ENCODE results near the gene CSTF2T. TPM values are rescaled to one million over a fixed set of nuclear protein-coding genes. Genes with fewer than 3 reads are reported as not detected.

CSTF2T gene
- total and polyA plus RNA-seq, 2 of the 13 experiments (the other 11 are each of a cell fraction or from before 2014, with no cell fraction given) = 1.4 to 7.2 TPM

- intact Hi-C loops (cut with micrococcal nuclease; ENCODE audit: unreplicated experiment) = no loop called here
- WGBS (ENCODE audit: low lambda C conversion rate) = under 1% methylated on average over 3 of the region's 3 CpGs
- POLR2A ChIA-PET = no interaction called here
Observed at GRCh38 chr10:51663086-51663485, 36.3 kb downstream of the CSTF2T start.

GRCh38 chr10:51659344-51659743 is 40.1 kb downstream of the CSTF2T start:
- no TSS peak for BruUV-seq (replicated peaks)
- no peak for DNase-seq (ENCODE audit: low spot score)

More at GRCh38 chr10:51663086-51663485, 36.3 kb downstream of the CSTF2T start:
- H3K4me3 ChIP-seq (replicated peaks in 1 of 3; ENCODE audit: insufficient read depth in 1 of 3, low read depth in 2 of 3, low read length in 3 of 3) = no peak overlapping the region
- FAIRE-seq = no peak
- H3K79me2 ChIP-seq (ENCODE audit: insufficient read depth, low read length) = no peaks in the 10 kb centered on the region
- H3K36me3 ChIP-seq (replicated peaks in 1 of 2; ENCODE audit: control insufficient read depth in 1 of 2, insufficient read depth in 2 of 2, low read length in 2 of 2) = no peaks in the 10 kb centered on the region
- in situ Hi-C loops (cut with HindIII; ENCODE audit: extremely low pct_ligation_motif_present, low pct_unique_long_range_greater_than_20kb) = no loop called here
- TF ChIP-seq ZNF644 (CRISPR knock-in tag; IDR thresholded peaks at IDR 0.05; ENCODE audit: low read depth) = no peak
- CTCF ChIA-PET (ENCODE audit: low intra/inter-chr PET ratio, low total read pairs) = no interaction called here
- H2AFZ ChIP-seq (ENCODE audit: low read length) = no peak overlapping the region
- DNase-seq (ENCODE audit: low spot score) = no peak
- no peak for ATAC-seq
- H3K4me2 ChIP-seq (ENCODE audit: low read depth, low read length) = no peak overlapping the region
- H3K27me3 ChIP-seq (ENCODE audit: control insufficient read depth in 1 of 2, insufficient read depth in 2 of 2, low read length in 2 of 2) = no peaks in the 10 kb centered on the region; a peak in 1 of 5 replicates
- H3K9me3 ChIP-seq (ENCODE audit: low read length) = no peaks in the 10 kb centered on the region
- no peaks in the 10 kb centered on the region for H3K4me1 ChIP-seq (ENCODE audit: insufficient read depth, low read length)
- no peak overlapping the region for H3K9ac ChIP-seq (ENCODE audit: insufficient read depth, low read depth, low read length)
- no peak overlapping the region for H3K27ac ChIP-seq (ENCODE audit: extremely low read length, insufficient read depth, low read length)
- no peaks in the 10 kb centered on the region for H4K20me1 ChIP-seq (ENCODE audit: insufficient read depth, low read length)
- BruUV-seq (replicated peaks) = no TSS peak

More at GRCh38 chr10:51659344-51659743, 40.1 kb downstream of the CSTF2T start:
- Histone ChIP-seq H3K4me2 (ENCODE audit: low read depth, low read length) (no peak overlapping the region), H2AFZ (ENCODE audit: low read length) (no peak overlapping the region), H4K20me1 (ENCODE audit: insufficient read depth, low read length) (no peaks in the 10 kb centered on the region), H3K9me3 (ENCODE audit: low read length) (no peaks in the 10 kb centered on the region), H3K27me3 (ENCODE audit: control insufficient read depth in 1 of 2, insufficient read depth in 2 of 2, low read length in 2 of 2) (no peaks in the 10 kb centered on the region; a peak in 1 of 5 replicates), H3K9ac (ENCODE audit: insufficient read depth, low read depth, low read length) (no peak overlapping the region), H3K4me3 (replicated peaks in 1 of 3; ENCODE audit: insufficient read depth in 1 of 3, low read depth in 2 of 3, low read length in 3 of 3) (no peak overlapping the region), H3K4me1 (ENCODE audit: insufficient read depth, low read length) (no peaks in the 10 kb centered on the region), H3K27ac (ENCODE audit: extremely low read length, insufficient read depth, low read length) (no peak overlapping the region), H3K36me3 (replicated peaks in 1 of 2; ENCODE audit: control insufficient read depth in 1 of 2, insufficient read depth in 2 of 2, low read length in 2 of 2) (no peaks in the 10 kb centered on the region), H3K79me2 (ENCODE audit: insufficient read depth, low read length) (no peaks in the 10 kb centered on the region)
- POLR2A ChIA-PET = no interaction called here
- intact Hi-C loops (cut with micrococcal nuclease; ENCODE audit: unreplicated experiment) (no loop called here), in situ Hi-C loops (cut with HindIII; ENCODE audit: extremely low pct_ligation_motif_present, low pct_unique_long_range_greater_than_20kb) (no loop called here)
- FAIRE-seq (no peak), ATAC-seq (no peak)
- CTCF ChIA-PET (ENCODE audit: low intra/inter-chr PET ratio, low total read pairs) = no interaction called here
- 4% methylated on average over 1 of the region's 1 CpG for WGBS (ENCODE audit: low lambda C conversion rate)
- TF ChIP-seq ELF1 (CRISPR knock-in tag; IDR thresholded peaks at IDR 0.05) = no peak
- TF ChIP-seq ZNF562 (CRISPR knock-in tag; IDR thresholded peaks at IDR 0.05; ENCODE audit: borderline replicate concordance) = no peak
- no peak for TF ChIP-seq SATB2 (CRISPR knock-in tag; IDR thresholded peaks at IDR 0.05)
- no peak for TF ChIP-seq ZFP90 (CRISPR knock-in tag; IDR thresholded peaks at IDR 0.05; ENCODE audit: borderline replicate concordance)
- TF ChIP-seq FOXM1 (CRISPR knock-in tag; IDR thresholded peaks at IDR 0.05) = no peak
- no peak for TF ChIP-seq NFE2 (CRISPR knock-in tag; IDR thresholded peaks at IDR 0.05)
- TF ChIP-seq ZNF737 (CRISPR knock-in tag; IDR thresholded peaks at IDR 0.05; ENCODE audit: borderline replicate concordance) = no peak
- TF ChIP-seq GATA4 (IDR thresholded peaks at IDR 0.05; ENCODE audit: borderline replicate concordance, low read depth) = no peak
- TF ChIP-seq RFX5 (IDR thresholded peaks at IDR 0.05; ENCODE audit: low read depth, low read length) = no peak
- no peak for TF ChIP-seq NFE2L1 (CRISPR knock-in tag; IDR thresholded peaks at IDR 0.05; ENCODE audit: borderline replicate concordance)
- TF ChIP-seq KAT2B (IDR thresholded peaks at IDR 0.05; ENCODE audit: borderline replicate concordance, low read depth, low read length) = no peak
